MCF 10A (cell line): ENCODE data around the gene PRCP. TPM values are rescaled to one million over a fixed set of nuclear protein-coding genes. Genes with fewer than 3 reads are reported as not detected.

Experiments used
- BruUV-seq: library from RNA; stranded (reverse); fragments of 400-500 nt; replicated peaks from 2 replicates; lab custom pipeline; 2021; lab: Mats Ljungman, UMichigan
- CTCF ChIA-PET: fragments of 300-600 bp; sonication (Branson Sonifier 250); formaldehyde crosslinking; extraction: SDS; loops from one replicate; lab custom pipeline; 2021; ENCODE audit warnings: antibody characterized with exemption, inconsistent platforms; lab: Yijun Ruan, JAX
- POLR2A ChIA-PET: fragments of 300-600, 350-650 bp; sonication (Branson Sonifier 250); formaldehyde crosslinking; extraction: SDS; loops from one replicate; lab custom pipeline; 2020; ENCODE audit warnings: antibody characterized with exemption, inconsistent platforms; lab: Yijun Ruan, JAX
- DNase-seq: peaks from one replicate; pipeline ENCODE4 v3.0.0-alpha.2; 2018; ENCODE audit not compliant: unreplicated experiment
- H3K27ac Mint-ChIP-seq: one replicate; pipeline ENCODE4 v1.8.0; 2022; ENCODE audit warnings: mild to moderate bottlenecking, low read depth, mixed read lengths; ENCODE audit not compliant: unreplicated experiment
- H3K27me3 Mint-ChIP-seq: one replicate; pipeline ENCODE4 v1.8.0; 2022; ENCODE audit warnings: mixed read lengths; ENCODE audit not compliant: insufficient read depth, unreplicated experiment
- H3K36me3 Mint-ChIP-seq: one replicate; pipeline ENCODE4 v1.8.0; 2022; ENCODE audit warnings: mild to moderate bottlenecking, moderate library complexity, mixed read lengths; ENCODE audit not compliant: insufficient read depth, unreplicated experiment
- H3K4me1 Mint-ChIP-seq: one replicate; pipeline ENCODE4 v1.8.0; 2022; ENCODE audit warnings: mixed read lengths; ENCODE audit not compliant: insufficient read depth, unreplicated experiment
- H3K4me3 Mint-ChIP-seq: one replicate; pipeline ENCODE4 v1.8.0; 2022; ENCODE audit warnings: mild to moderate bottlenecking, moderate library complexity, mixed read lengths; ENCODE audit not compliant: unreplicated experiment
- H3K9me3 Mint-ChIP-seq: one replicate; pipeline ENCODE4 v1.8.0; 2022; ENCODE audit warnings: mixed read lengths; ENCODE audit not compliant: unreplicated experiment
- CTCF ChIP-seq: fragments of 200-600 bp; IDR thresholded peaks from one replicate; pipeline ENCODE4 v1.8.0; 2022; ENCODE audit warnings: antibody characterized with exemption, mild to moderate bottlenecking; ENCODE audit not compliant: unreplicated experiment
- intact Hi-C: fragments of 100-400 bp; cut with micrococcal nuclease; formaldehyde crosslinking; loops from 2 replicates; pipeline ENCODE4 v1.14.1; 2022
- total RNA-seq: library from RNA; stranded (reverse); gene quantifications from 2 replicates; pipeline ENCODE4 v1.2.3, GENCODE V29; 2022

Gene PRCP
- total RNA-seq, 1 experiment from 2014 or later = 22.7 TPM

- H3K27ac Mint-ChIP-seq = peak overlapping the region; percentile 4
Observed at GRCh38 chr11:82823647-82824619, 76.3 kb downstream of the PRCP start.

GRCh38 chr11:82818409-82819043, 81.7 kb downstream of the PRCP start:
- DNase-seq = no peak
- no TSS peak for BruUV-seq
- Mint-ChIP-seq H3K27me3 (peaks cover 19% of the 10 kb centered on the region), H3K27ac (no peak overlapping the region), H3K36me3 (no peaks in the 10 kb centered on the region), H3K9me3 (no peaks in the 10 kb centered on the region), H3K4me1 (no peaks in the 10 kb centered on the region), H3K4me3 (no peak overlapping the region)
- TF ChIP-seq CTCF = no peak
- intact Hi-C loops = no loop called here
- POLR2A ChIA-PET = no interaction called here
- CTCF ChIA-PET = no interaction called here

More at GRCh38 chr11:82823647-82824619, 76.3 kb downstream of the PRCP start:
- TF ChIP-seq CTCF = no peak
- no peak for DNase-seq
- no peak overlapping the region for H3K4me3 Mint-ChIP-seq
- H3K36me3 Mint-ChIP-seq = no peaks in the 10 kb centered on the region
- no peaks in the 10 kb centered on the region for H3K9me3 Mint-ChIP-seq
- H3K4me1 Mint-ChIP-seq = peaks cover 3% of the 10 kb centered on the region
- intact Hi-C loops = no loop called here
- no peaks in the 10 kb centered on the region for H3K27me3 Mint-ChIP-seq
- BruUV-seq = no TSS peak
- CTCF ChIA-PET = interaction anchor here (0.7 kb wide), 2 partner anchors 414 to 997 kb away, joined by 3 read pairs; no protein-coding TSS in a partner anchor
- POLR2A ChIA-PET = interaction anchor here (1.2 kb wide), 1 partner anchor 76 kb away, joined by 3 read pairs; the partner anchor contains the start of gene PRCP

GRCh38 chr11:82815406-82815805, 84.8 kb downstream of the PRCP start:
- DNase-seq = no peak
- TF ChIP-seq CTCF = no peak
- ChIA-PET POLR2A (no interaction called here), CTCF (interaction anchor here (0.7 kb wide), 1 partner anchor 39 kb away, joined by 5 read pairs; no protein-coding TSS in a partner anchor)
- H3K36me3 Mint-ChIP-seq = no peaks in the 10 kb centered on the region
- BruUV-seq = no TSS peak
- H3K27ac Mint-ChIP-seq = no peak overlapping the region
- intact Hi-C loops = no loop called here
- H3K9me3 Mint-ChIP-seq = no peaks in the 10 kb centered on the region
- no peak overlapping the region for H3K4me3 Mint-ChIP-seq
- H3K4me1 Mint-ChIP-seq = no peaks in the 10 kb centered on the region
- peaks cover 26% of the 10 kb centered on the region for H3K27me3 Mint-ChIP-seq

GRCh38 chr11:82814379-82814778, 85.9 kb downstream of the PRCP start:
- Mint-ChIP-seq H3K4me1 (no peaks in the 10 kb centered on the region), H3K27me3 (peaks cover 36% of the 10 kb centered on the region), H3K27ac (no peak overlapping the region), H3K9me3 (no peaks in the 10 kb centered on the region), H3K36me3 (no peaks in the 10 kb centered on the region), H3K4me3 (no peak overlapping the region)
- CTCF ChIA-PET = interaction anchor here (1.1 to 1.3 kb wide), 2 partner anchors 29 to 53 kb away, joined by 3 to 4 read pairs; no protein-coding TSS in a partner anchor
- DNase-seq = no peak
- no peak for TF ChIP-seq CTCF
- no TSS peak for BruUV-seq
- POLR2A ChIA-PET = no interaction called here
- intact Hi-C loops = no loop called here
